A673 (cell line): ENCODE measurements around the gene LIN7B. TPM values are rescaled to one million over a fixed set of nuclear protein-coding genes. Genes with fewer than 3 reads are reported as not detected.

Experiments used
- BruUV-seq: library from RNA; stranded (reverse); fragments of 400-500 nt; replicated peaks from 2 replicates; lab custom pipeline; 2021; lab: Mats Ljungman, UMichigan
- CTCF ChIA-PET: fragments of 300-600 bp; sonication (Branson Sonifier 250); formaldehyde crosslinking; loops from one replicate; lab custom pipeline; 2022; ENCODE audit warnings: antibody characterized with exemption; lab: Charles Lee
- POLR2A ChIA-PET: fragments of 300-600 bp; sonication (Branson Sonifier 250); formaldehyde crosslinking; loops from one replicate; lab custom pipeline; 2022; ENCODE audit warnings: antibody characterized with exemption; ENCODE audit not compliant: low non-redundant PET; lab: Charles Lee
- DNase-seq: peaks from one replicate; pipeline ENCODE4 v3.0.0-alpha.2; 2015; ENCODE audit warnings: low spot score
- H3K27ac ChIP-seq: fragments of 200-600 bp; sonication (generic); 2 replicates; pipeline ENCODE4 v1.5.1; 2016; ENCODE audit warnings: mixed run types, low read depth, mild to moderate bottlenecking, mixed read lengths, antibody characterized with exemption, low read length; ENCODE audit not compliant: poor library complexity, severe bottlenecking
- H3K27me3 ChIP-seq: fragments of 200-600 bp; sonication (generic); replicated peaks from 2 replicates; pipeline ENCODE4 v1.6.1; 2017; ENCODE audit warnings: mixed run types, low read depth, mild to moderate bottlenecking, mixed read lengths, antibody characterized with exemption, low read length; ENCODE audit not compliant: insufficient read depth, poor library complexity
- H3K36me3 ChIP-seq: fragments of 200-600 bp; sonication (generic); 2 replicates; pipeline ENCODE4 v1.6.1; 2016; ENCODE audit warnings: mixed run types, mild to moderate bottlenecking, mixed read lengths, antibody characterized with exemption, low read length; ENCODE audit not compliant: insufficient read depth, poor library complexity, severe bottlenecking
- H3K4me1 ChIP-seq: fragments of 200-600 bp; sonication (generic); 2 replicates; pipeline ENCODE4 v1.6.1; 2017; ENCODE audit warnings: mixed run types, mild to moderate bottlenecking, mixed read lengths, antibody characterized with exemption, low read length; ENCODE audit not compliant: insufficient read depth, poor library complexity, severe bottlenecking
- H3K4me3 ChIP-seq: fragments of 200-600 bp; sonication (generic); 2 replicates; pipeline ENCODE4 v1.5.1; 2016; ENCODE audit warnings: low read depth, mixed run types, mild to moderate bottlenecking, mixed read lengths, low read length; ENCODE audit not compliant: poor library complexity, severe bottlenecking
- H3K9me3 ChIP-seq: fragments of 200-600 bp; sonication (generic); 2 replicates; pipeline ENCODE4 v1.6.1; 2016; ENCODE audit warnings: mixed run types, low read depth, mild to moderate bottlenecking, mixed read lengths, antibody characterized with exemption, low read length; ENCODE audit not compliant: poor library complexity, severe bottlenecking
- EZH2 ChIP-seq: fragments of 200-600 bp; sonication (generic); IDR thresholded peaks from 2 replicates; pipeline ENCODE4 v1.6.1; 2017; ENCODE audit warnings: borderline replicate concordance, low read depth, mild to moderate bottlenecking, mixed read lengths, antibody characterized with exemption, low read length; ENCODE audit not compliant: poor library complexity, severe bottlenecking
- intact Hi-C: fragments of 100-400 bp; cut with micrococcal nuclease; formaldehyde crosslinking; loops from one replicate; pipeline ENCODE4 v1.10.0; 2022; ENCODE audit not compliant: unreplicated experiment
- total RNA-seq: library from RNA; stranded (reverse); gene quantifications from 2 replicates; pipeline ENCODE4 v1.2.3, GENCODE V29; 2021
- TF ChIP-seq, protein P1 (sequence below): fragments of 300-800, 200-600 bp; sonication (generic); conservative IDR thresholded peaks from 2 replicates; pipeline ENCODE4 v1.5.1; 2017; ENCODE audit warnings: low read depth, mild to moderate bottlenecking, antibody characterized with exemption, low read length, moderate library complexity, mixed read lengths

Gene LIN7B
- total RNA-seq, 1 experiment from 2014 or later = 19.9 TPM

GRCh38 chr19:49065905-49066512 is 48.2 kb upstream of the LIN7B start:
- H3K36me3 ChIP-seq = no peaks in the 10 kb centered on the region
- no peaks in the 10 kb centered on the region for H3K27me3 ChIP-seq
- peaks cover 9% of the 10 kb centered on the region for H3K4me1 ChIP-seq
- ChIA-PET CTCF (interaction anchor here (1.5 kb wide), 1 partner anchor 66 kb away, joined by 4 read pairs; no protein-coding TSS in a partner anchor), POLR2A (no interaction called here)
- DNase-seq = no peak
- no peak overlapping the region for H3K4me3 ChIP-seq
- TF ChIP-seq, protein P1, sequence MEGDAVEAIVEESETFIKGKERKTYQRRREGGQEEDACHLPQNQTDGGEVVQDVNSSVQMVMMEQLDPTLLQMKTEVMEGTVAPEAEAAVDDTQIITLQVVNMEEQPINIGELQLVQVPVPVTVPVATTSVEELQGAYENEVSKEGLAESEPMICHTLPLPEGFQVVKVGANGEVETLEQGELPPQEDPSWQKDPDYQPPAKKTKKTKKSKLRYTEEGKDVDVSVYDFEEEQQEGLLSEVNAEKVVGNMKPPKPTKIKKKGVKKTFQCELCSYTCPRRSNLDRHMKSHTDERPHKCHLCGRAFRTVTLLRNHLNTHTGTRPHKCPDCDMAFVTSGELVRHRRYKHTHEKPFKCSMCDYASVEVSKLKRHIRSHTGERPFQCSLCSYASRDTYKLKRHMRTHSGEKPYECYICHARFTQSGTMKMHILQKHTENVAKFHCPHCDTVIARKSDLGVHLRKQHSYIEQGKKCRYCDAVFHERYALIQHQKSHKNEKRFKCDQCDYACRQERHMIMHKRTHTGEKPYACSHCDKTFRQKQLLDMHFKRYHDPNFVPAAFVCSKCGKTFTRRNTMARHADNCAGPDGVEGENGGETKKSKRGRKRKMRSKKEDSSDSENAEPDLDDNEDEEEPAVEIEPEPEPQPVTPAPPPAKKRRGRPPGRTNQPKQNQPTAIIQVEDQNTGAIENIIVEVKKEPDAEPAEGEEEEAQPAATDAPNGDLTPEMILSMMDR = no peak
- no peak for TF ChIP-seq EZH2
- no TSS peak for BruUV-seq
- intact Hi-C loops = no loop called here
- H3K27ac ChIP-seq = no peak overlapping the region
- no peaks in the 10 kb centered on the region for H3K9me3 ChIP-seq

- H3K27me3 ChIP-seq = peaks cover 10% of the 10 kb centered on the region
- peaks cover 14% of the 10 kb centered on the region for H3K4me1 ChIP-seq
- TF ChIP-seq EZH2 = no peak
- TF ChIP-seq, protein P1 = no peak
- no peak overlapping the region for H3K27ac ChIP-seq
- intact Hi-C loops = no loop called here
- no peaks in the 10 kb centered on the region for H3K36me3 ChIP-seq
- no peaks in the 10 kb centered on the region for H3K9me3 ChIP-seq
- no TSS peak for BruUV-seq
- CTCF ChIA-PET = interaction anchor here (0.6 to 0.9 kb wide), 3 partner anchors 20 to 71 kb away, joined by 3 to 5 read pairs (median 3); no protein-coding TSS in a partner anchor
- no peak for DNase-seq
- POLR2A ChIA-PET = no interaction called here
- no peak overlapping the region for H3K4me3 ChIP-seq
These were observed 46.6 kb upstream of the LIN7B start for GRCh38 chr19:49067554-49067953.

- POLR2A ChIA-PET = no interaction called here
- DNase-seq = no peak
- Histone ChIP-seq H3K9me3 (no peaks in the 10 kb centered on the region), H3K4me1 (peaks cover 14% of the 10 kb centered on the region), H3K4me3 (no peak overlapping the region), H3K27ac (no peak overlapping the region), H3K27me3 (peaks cover 24% of the 10 kb centered on the region), H3K36me3 (no peaks in the 10 kb centered on the region)
- TF ChIP-seq, protein P1 = no peak
- no peak for TF ChIP-seq EZH2
- BruUV-seq = no TSS peak
- CTCF ChIA-PET = interaction anchor here (0.5 to 1.0 kb wide), 2 partner anchors 70 to 1084 kb away, joined by 4 to 5 read pairs; no protein-coding TSS in a partner anchor
- intact Hi-C loops = no loop called here
These were observed 45.1 kb upstream of the LIN7B start for GRCh38 chr19:49069026-49069425.
